GM12892 (cell line): ENCODE measurements around the gene FBXO28.
A peak's percentile ranks its signal among the peaks of the same experiment; 100 is the strongest.

Experiments
- DNase-seq: peaks from one replicate; pipeline ENCODE4 v3.0.0; 2011; ENCODE audit not compliant: insufficient read length
- FAIRE-seq: peaks from 2 replicates; lab custom pipeline; 2011; peaks lifted over from hg19 to GRCh38; lab: Jason Lieb, UNC
- POLR2A ChIP-seq: IDR thresholded peaks from 2 replicates; pipeline ENCODE4 v1.6.1; 2011; ENCODE audit warnings: low read depth, low read length, control low read depth
- POLR2AphosphoS5 ChIP-seq: IDR thresholded peaks from 2 replicates; pipeline ENCODE4 v1.6.1; 2011; ENCODE audit warnings: low read depth, low read length, control low read depth
- TAF1 ChIP-seq: IDR thresholded peaks from 2 replicates; pipeline ENCODE4 v1.6.1; 2011; ENCODE audit warnings: low read depth, mild to moderate bottlenecking, control low read depth, low read length, borderline replicate concordance

FBXO28 gene

GRCh38 chr1:224131253-224131652 is 17.3 kb downstream of the FBXO28 start:
- FAIRE-seq (no peak), DNase-seq (no peak)
- TF ChIP-seq POLR2A (no peak), TAF1 (no peak), POLR2AphosphoS5 (no peak)

GRCh38 chr1:224132901-224133300 is 19.0 kb downstream of the FBXO28 start:
- DNase-seq (no peak), FAIRE-seq (no peak)
- TF ChIP-seq TAF1 (no peak), POLR2AphosphoS5 (no peak), POLR2A (no peak)

- TF ChIP-seq POLR2A (no peak), TAF1 (no peak), POLR2AphosphoS5 (no peak)
- DNase-seq (no peak), FAIRE-seq (no peak)
Observed at GRCh38 chr1:224133741-224134299, 19.9 kb downstream of the FBXO28 start.

GRCh38 chr1:224137518-224137917 is 23.6 kb downstream of the FBXO28 start:
- FAIRE-seq (no peak), DNase-seq (no peak)
- no peak for TF ChIP-seq POLR2A
- TF ChIP-seq POLR2AphosphoS5 = no peak
- TF ChIP-seq TAF1 = no peak

- no peak for FAIRE-seq
- TF ChIP-seq POLR2A (no peak), TAF1 (no peak), POLR2AphosphoS5 (no peak)
- DNase-seq = no peak
Observed at GRCh38 chr1:224138198-224138597, 24.3 kb downstream of the FBXO28 start.

- no peak for FAIRE-seq
- no peak for TF ChIP-seq POLR2AphosphoS5
- no peak for TF ChIP-seq POLR2A
- no peak for TF ChIP-seq TAF1
- no peak for DNase-seq
Observed at GRCh38 chr1:224141693-224142092, 27.8 kb downstream of the FBXO28 start.

GRCh38 chr1:224149709-224150108 is 35.8 kb downstream of the FBXO28 start:
- TF ChIP-seq POLR2A (no peak), TAF1 (no peak)
- DNase-seq (no peak), FAIRE-seq (no peak)

- TF ChIP-seq POLR2AphosphoS5 (no peak), POLR2A (no peak), TAF1 (no peak)
- DNase-seq = no peak
- peak; percentile 56 for FAIRE-seq
Observed at GRCh38 chr1:224151117-224151516, 37.2 kb downstream of the FBXO28 start.

GRCh38 chr1:224157316-224157715 is 43.4 kb downstream of the FBXO28 start:
- TF ChIP-seq POLR2AphosphoS5 (no peak), POLR2A (no peak), TAF1 (no peak)
- FAIRE-seq (no peak), DNase-seq (no peak)

- TF ChIP-seq POLR2AphosphoS5 (no peak), TAF1 (no peak), POLR2A (no peak)
- DNase-seq (no peak), FAIRE-seq (no peak)
Observed at GRCh38 chr1:224159541-224159940, 45.6 kb downstream of the FBXO28 start.

- no peak for TF ChIP-seq POLR2A
- no peak for TF ChIP-seq TAF1
- no peak for TF ChIP-seq POLR2AphosphoS5
- no peak for FAIRE-seq
- DNase-seq = no peak
Observed at GRCh38 chr1:224160171-224160682, 46.3 kb downstream of the FBXO28 start.

GRCh38 chr1:224162768-224163167 is 48.9 kb downstream of the FBXO28 start:
- FAIRE-seq (no peak), DNase-seq (no peak)
- no peak for TF ChIP-seq POLR2A
- no peak for TF ChIP-seq POLR2AphosphoS5
- TF ChIP-seq TAF1 = no peak
